SIG-M5 treated with dmso at 0.1 percent for 504 hours (cell line): ENCODE data around the gene IWS1.
"Not testable (repeated sequence)": the region's sequence is repeated elsewhere in the genome, so short reads cannot be mapped to it uniquely, and the experiment has no call there.

Experiments used
- DNase-seq: peaks from one replicate; lab custom pipeline; 2025; ENCODE audit not compliant: unreplicated experiment; lab: John Stamatoyannopoulos, UW

IWS1 gene

GRCh38 chr2:127529416-127529815, 3.1 kb upstream of the IWS1 start:
- DNase-seq, result not testable (repeated sequence)

DNA sequence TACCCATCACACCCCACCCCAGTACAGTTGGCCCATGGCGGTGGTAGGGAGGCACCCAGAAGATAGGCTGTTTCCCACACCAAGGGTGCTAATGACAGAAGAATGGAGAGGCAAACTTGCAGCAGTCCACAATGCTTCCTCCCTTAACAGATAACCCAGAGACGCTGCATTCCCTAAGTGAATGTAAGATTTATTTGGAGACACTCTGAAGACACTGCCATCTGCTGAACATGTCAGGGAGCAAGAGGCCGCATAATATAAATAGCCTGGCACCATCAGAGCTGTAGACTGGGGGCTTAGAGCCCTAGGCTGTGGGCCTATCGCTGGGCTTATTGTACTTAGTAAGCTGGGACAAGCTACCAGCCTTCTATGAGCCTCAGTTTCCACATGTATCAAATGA, 2.2 kb upstream of the IWS1 start:
- peak; percentile 9 for DNase-seq

GRCh38 chr2:127527001-127527804, 914 bp upstream of the IWS1 start:
- peak; percentile 75 for DNase-seq

GRCh38 chr2:127525691-127526131, 578 bp downstream of the IWS1 start:
- DNase-seq, result peak; percentile 34

DNA sequence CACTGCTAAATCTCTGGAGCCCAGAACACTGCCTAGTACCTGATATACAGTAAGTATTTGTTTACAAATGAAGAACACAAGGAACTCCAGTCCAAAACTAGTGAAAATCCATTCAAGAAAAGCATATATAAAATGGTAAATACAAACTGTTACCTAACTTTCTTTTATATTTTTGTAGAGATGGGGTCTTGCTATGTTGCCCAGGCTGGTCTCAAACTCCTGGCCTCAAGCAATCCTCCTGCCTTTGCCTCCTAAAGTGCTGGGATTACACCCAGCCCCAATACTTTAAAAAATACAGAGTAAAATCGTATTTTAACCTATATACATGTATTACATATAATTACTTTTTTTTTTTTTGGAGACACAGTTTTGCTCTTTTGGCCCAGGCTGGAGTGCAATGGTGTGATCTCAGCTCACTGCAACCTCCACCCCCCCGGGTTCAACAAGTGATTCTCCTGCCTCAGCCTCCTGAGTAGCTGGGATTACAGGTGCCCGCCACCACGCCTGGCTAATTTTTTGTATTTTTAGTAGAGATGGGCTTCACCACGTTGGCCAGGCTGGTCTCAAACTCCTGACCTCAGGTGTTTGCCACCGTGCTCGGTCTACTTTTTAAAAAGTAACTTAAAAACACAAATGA, 2.0 kb downstream of the IWS1 start:
- not testable (repeated sequence) for DNase-seq

- DNase-seq, result no peak
These were observed 2.9 kb downstream of the IWS1 start for GRCh38 chr2:127523269-127523939.

GRCh38 chr2:127520424-127520823, 5.9 kb downstream of the IWS1 start:
- DNase-seq, result no peak

GRCh38 chr2:127517465-127517864, 8.8 kb downstream of the IWS1 start:
- no peak for DNase-seq

DNA sequence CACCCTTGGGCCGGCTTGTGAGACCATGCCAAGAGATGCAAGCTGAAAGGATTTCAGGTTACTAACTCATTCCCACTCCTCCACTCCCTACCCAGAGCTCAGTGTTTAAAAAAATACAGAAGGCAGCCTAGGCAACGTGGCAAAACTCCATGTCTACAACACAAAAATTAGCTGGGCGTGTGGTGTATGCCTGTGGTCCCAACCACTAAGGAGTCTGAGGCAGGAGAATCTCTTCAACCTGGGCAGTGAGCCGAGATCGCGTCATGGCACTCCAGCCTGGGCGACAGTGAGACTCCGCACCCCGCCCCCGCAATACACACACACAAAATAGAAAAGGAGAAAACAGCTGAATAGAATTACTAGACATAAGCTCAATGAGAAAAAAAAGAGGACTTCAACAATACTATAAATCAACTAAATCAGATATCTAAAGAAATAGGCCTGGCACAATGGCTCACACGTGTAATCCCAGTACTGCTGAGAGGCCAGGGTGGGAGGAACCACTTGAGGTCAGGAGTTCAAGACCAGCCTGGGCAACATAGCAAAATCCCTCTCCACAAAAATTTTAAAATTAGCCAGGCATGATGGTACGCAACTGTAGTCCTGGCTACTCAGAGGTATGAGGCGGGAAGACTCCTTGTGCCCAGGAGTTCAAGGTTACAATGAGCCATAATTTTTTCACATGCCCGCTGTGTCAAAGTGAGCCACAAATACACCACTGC, 10.1 kb downstream of the IWS1 start:
- DNase-seq, result no peak

DNA sequence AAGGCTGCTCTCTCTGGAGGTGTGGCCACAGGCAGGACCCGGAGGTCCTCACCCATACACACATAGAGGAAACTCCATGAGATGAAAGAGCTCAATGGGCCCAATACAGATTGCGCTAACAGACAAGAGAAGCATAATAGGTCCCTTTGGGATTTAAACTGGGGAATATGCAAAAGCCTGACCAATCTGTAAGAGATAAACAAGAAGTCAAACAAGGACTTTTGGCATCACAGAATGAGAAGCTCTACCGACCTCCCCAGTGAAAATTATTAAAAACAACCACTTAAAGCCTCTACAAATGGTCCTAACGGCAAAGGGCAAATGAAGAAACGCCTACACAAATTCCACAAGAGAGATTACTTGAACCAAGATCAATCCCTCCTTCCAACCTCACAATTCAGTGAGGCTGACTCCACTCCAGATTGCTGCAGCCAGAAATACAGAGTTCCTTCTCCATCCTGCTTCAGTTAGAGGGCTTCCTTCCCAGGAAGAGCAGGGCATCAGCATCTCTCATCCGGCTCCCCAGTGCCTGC, 10.8 kb downstream of the IWS1 start:
- DNase-seq, result no peak

- no peak for DNase-seq
These were observed 11.8 kb downstream of the IWS1 start for GRCh38 chr2:127514485-127514884.

GRCh38 chr2:127514076-127514475, 12.2 kb downstream of the IWS1 start:
- no peak for DNase-seq

- DNase-seq, result no peak
These were observed 13.9 kb downstream of the IWS1 start for GRCh38 chr2:127512362-127512761.

- DNase-seq, result no peak
These were observed 14.4 kb downstream of the IWS1 start for GRCh38 chr2:127511917-127512316.

GRCh38 chr2:127511090-127511695, 15.1 kb downstream of the IWS1 start:
- no peak for DNase-seq

DNA sequence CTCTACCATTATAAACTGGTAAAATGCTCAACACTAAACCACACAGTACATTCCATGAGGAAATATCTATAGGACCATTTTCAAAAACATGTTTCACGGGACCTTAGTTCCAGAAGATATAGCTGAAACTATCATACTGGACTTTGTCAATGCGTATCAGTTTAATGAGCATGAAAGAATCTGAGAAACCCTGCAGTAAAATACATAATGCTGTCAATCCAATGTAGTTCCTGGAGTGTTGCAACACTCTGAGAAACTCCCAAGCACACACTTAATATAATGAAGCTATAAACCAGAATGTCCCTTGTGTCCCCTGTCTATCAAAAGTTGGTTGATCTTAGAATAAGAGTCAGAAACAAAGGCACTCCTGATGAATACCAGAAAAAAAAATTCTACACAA, 16.2 kb downstream of the IWS1 start:
- no peak for DNase-seq

GRCh38 chr2:127508631-127509034, 17.7 kb downstream of the IWS1 start:
- peak; percentile 92 for DNase-seq

DNA sequence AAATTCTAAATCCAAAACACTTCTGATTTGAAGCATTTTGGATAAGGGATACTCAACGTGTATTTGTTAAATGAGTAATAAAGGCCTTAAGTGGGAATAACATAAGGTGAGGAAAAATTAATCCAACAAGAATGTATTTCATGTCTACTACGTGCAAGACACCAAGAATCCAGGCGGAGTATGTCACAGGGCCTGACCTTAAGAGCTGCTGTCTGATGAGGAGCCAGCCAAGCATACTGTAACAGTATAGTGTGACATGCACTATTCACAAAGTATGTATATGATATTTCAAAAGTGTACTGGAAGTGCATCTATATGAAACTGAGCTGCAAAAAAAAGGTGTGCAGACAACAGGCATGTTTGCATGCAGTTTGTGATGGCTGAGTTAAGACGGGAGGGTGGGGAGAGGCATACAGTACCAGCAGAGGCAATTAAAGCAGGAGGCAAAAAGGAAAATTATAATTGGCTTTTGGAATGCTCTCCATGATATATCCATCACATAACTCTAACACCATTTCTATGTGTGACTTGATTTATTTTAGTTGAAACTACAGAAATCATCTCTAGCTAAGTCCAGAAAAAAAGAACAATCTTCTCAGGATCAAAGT, 18.2 kb downstream of the IWS1 start:
- DNase-seq, result no peak

DNA sequence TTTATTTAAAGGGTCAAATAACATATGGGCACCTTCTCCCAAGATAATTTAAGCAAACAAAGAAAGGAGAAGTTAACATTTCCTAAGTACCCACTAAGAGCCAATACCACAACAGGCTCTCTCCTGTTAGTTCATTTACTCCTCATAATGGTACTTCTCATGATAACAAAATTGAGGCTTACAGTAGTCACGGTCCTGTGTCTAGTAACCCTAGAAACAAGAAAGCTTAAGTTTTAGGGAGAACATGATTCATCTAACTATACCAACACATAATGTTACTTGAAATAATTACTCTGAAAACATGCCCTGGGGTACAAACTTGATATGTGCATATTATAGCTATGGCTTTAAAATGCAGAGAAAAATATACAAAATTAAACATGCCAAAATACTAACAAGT, 19.8 kb downstream of the IWS1 start:
- no peak for DNase-seq
